GM12892 (cell line): Measurements from ENCODE around the gene SRRM5.
"Not testable (repeated sequence)": the region's sequence is repeated elsewhere in the genome, so short reads cannot be mapped to it uniquely, and the experiment has no call there.

ENCODE experiments used
- DNase-seq: peaks from one replicate; pipeline ENCODE4 v3.0.0; 2011; ENCODE audit not compliant: insufficient read length
- FAIRE-seq: peaks from 2 replicates; lab custom pipeline; 2011; peaks lifted over from hg19 to GRCh38; lab: Jason Lieb, UNC
- POLR2A ChIP-seq: IDR thresholded peaks from 2 replicates; pipeline ENCODE4 v1.6.1; 2011; ENCODE audit warnings: low read depth, low read length, control low read depth
- POLR2AphosphoS5 ChIP-seq: IDR thresholded peaks from 2 replicates; pipeline ENCODE4 v1.6.1; 2011; ENCODE audit warnings: low read depth, low read length, control low read depth
- TAF1 ChIP-seq: IDR thresholded peaks from 2 replicates; pipeline ENCODE4 v1.6.1; 2011; ENCODE audit warnings: low read depth, mild to moderate bottlenecking, control low read depth, low read length, borderline replicate concordance

The SRRM5 gene

DNA sequence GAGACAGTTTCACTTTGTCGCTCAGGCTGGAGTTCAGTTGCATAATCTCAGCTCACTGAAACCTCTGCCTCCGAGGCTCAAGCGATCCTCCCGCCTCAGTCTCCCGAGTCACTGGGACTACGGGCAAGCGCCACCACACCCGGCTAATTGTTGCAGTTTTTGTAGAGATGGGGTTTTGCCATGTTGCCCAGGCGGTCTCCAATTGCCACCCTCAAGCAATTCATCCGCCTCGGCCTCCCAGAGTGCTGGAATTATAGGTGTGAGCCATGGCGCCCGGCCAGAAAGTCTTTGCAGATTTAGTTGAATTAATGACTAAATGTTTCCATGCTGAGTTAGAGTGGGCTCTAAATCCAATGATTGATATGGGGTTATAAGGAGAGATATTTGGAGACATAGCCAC, 32.3 kb downstream of the SRRM5 start:
- no peak for FAIRE-seq
- TF ChIP-seq POLR2A (no peak), TAF1 (no peak), POLR2AphosphoS5 (no peak)
- DNase-seq, result no peak

- FAIRE-seq (no peak), DNase-seq (no peak)
- TF ChIP-seq POLR2A (no peak), TAF1 (no peak), POLR2AphosphoS5 (no peak)
Observed at GRCh38 chr19:43648633-43649032, 36.7 kb downstream of the SRRM5 start.

DNA sequence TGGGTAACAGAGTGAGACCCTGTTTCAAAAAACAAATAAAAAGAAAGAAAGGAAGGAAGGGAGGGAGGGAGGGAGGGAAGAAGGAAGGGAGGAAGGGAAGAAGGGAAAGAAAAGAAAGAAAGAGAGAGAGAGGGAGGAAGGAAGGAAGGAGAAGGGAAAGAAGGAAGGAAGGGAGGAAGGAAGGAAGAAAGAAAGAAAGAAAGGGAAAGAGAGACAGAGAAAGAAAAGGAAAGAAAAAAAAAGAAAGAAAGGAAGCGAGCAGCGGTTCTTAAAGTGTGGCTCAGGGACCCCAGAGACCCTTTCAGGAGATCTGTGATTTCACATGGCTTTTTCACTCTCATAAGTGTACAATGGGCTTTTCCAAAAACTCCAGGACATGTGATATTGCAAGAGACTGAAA, 37.6 kb downstream of the SRRM5 start:
- TF ChIP-seq POLR2AphosphoS5 (no peak), POLR2A (no peak), TAF1 (no peak)
- no peak for FAIRE-seq
- no peak for DNase-seq

DNA sequence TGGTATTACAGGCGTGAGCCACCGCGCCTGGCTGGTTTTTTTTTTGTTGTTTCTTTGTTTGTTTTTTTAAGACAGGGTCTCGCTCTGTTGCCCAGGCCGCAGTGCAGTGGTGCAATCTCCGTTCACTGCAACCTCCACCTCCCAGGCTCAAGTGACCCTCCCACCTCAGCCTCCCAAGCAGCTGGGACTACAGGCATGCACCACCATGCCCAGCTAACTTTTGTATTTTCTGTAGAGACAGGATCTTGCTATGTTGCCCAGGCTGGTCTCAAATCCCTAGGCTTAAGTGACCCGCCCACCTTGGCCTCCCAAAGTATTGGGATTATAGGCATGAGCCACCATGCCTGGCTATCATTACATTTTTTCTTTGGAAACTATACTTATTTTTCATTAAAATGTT, 38.4 kb downstream of the SRRM5 start:
- FAIRE-seq, DNase-seq: not testable (repeated sequence)

- TF ChIP-seq POLR2AphosphoS5 (no peak), POLR2A (no peak), TAF1 (no peak)
- FAIRE-seq (no peak), DNase-seq (peak; percentile 50)
Observed at GRCh38 chr19:43651758-43652545, 40.1 kb downstream of the SRRM5 start.

DNA sequence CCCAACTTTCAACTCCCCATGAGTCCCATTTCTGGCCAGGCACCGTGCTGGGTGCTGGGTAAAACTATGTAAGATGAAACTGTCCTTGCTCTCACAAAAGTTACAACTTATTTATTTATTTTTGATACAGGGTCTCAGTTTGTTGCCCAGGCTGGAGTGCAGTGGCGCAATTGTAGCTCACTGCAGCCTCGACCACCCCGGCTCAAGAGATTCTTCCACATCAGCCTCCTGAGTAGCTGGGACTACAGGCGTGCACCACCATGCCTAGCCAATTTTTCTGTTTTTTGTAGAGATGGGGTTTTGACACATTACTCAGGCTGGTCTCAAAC, 40.6 kb downstream of the SRRM5 start:
- DNase-seq (no peak), FAIRE-seq (no peak)
- TF ChIP-seq POLR2A (no peak), TAF1 (no peak), POLR2AphosphoS5 (no peak)

- no peak for TF ChIP-seq TAF1
- TF ChIP-seq POLR2AphosphoS5, result no peak
- no peak for TF ChIP-seq POLR2A
- no peak for FAIRE-seq
- DNase-seq, result no peak
Observed at GRCh38 chr19:43656436-43656835, 44.5 kb downstream of the SRRM5 start.

DNA sequence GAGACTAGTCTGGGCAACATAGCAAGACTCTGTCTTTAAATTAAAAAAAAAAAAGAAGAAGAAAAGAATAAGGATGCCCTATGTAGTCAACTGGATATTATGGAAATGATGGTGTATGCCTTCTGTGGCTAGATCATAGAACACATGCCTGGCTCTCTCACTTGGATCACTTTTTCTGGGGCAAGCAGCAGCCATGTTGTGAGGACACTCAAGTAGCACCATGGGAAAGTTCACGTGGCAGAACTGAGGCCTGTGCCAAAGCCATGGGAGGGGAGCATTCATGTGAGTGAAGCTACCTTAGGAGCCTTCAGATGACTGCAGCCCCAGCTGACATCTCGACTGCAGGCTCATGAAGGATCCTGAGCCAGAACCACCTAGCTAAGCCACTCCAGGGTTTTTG, 46.1 kb downstream of the SRRM5 start:
- TF ChIP-seq POLR2AphosphoS5 (no peak), TAF1 (no peak), POLR2A (no peak)
- FAIRE-seq, result no peak
- no peak for DNase-seq

- FAIRE-seq, result no peak
Observed at GRCh38 chr19:43658494-43658893, 46.6 kb downstream of the SRRM5 start.

GRCh38 chr19:43660301-43660970, 48.5 kb downstream of the SRRM5 start:
- no peak for FAIRE-seq
- TF ChIP-seq POLR2A, result no peak
- no peak for TF ChIP-seq POLR2AphosphoS5
- TF ChIP-seq TAF1, result no peak
- DNase-seq, result no peak

More at GRCh38 chr19:43658494-43658893, 46.6 kb downstream of the SRRM5 start:
- DNase-seq, result no peak
- TF ChIP-seq TAF1, result no peak
- TF ChIP-seq POLR2AphosphoS5, result no peak
- TF ChIP-seq POLR2A, result no peak

DNA sequence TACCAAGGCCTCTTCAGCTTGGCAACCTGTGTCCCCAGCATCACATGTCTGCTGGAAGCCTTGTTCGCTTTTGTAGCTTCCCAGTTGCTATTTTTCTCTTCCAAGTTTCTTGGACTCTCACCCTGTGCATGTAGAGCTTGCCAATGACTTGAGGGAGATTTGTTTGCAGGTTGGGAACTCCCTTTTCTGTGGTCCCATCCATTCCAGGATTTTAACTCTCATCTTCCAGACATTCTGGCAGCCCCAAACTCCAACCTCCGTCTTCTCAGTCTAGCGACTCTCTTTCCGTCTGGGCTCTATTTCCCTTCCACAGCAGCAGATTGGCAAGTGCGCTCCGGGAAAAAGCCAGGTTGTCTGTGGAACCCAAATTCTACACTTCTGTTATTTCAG, 49.1 kb downstream of the SRRM5 start:
- FAIRE-seq (no peak), DNase-seq (no peak)
- TF ChIP-seq POLR2AphosphoS5 (no peak), TAF1 (no peak), POLR2A (no peak)

DNA sequence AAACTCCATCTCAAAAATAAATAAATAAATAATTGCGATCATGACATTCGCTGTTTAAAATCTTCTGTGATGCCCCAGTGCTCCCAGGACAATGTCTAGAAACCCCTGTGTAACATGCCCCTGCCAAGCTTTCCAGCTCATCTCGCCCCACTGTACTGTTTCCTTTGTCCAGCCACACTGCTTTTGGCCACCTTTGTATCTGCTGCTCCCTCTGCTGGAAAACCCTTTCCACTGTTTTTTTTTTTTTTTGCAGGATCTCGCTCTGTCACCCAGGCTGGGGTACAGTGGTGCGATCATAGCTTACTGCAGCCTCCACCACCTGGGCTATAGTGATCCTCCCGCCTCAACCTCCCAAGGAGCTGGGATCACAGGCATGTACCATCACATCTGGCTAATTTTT, 50.6 kb downstream of the SRRM5 start:
- DNase-seq, result no peak
- no peak for FAIRE-seq
- no peak for TF ChIP-seq POLR2AphosphoS5
- no peak for TF ChIP-seq TAF1
